Measurements from ENCODE around the gene PCLO.

DNA sequence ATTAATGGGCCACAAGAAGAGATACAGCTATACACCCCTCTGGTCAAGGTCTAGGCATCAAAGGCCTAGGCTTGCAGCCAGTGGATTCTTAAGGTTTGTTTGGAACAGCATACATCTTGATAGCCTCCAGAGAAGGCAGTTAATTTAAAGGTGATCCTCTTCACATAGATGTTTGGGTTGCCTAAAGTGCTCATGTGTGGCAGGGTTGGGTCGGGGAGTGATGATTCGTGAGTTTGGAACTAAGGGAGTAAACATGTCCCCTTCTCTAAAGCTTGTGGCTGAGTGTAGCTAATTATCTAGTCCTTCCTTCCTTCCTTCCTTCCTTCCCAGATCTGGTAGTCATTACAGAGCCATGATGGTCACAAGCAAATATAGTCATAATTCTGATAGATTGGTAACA is 12.4 kb downstream of the PCLO start:
- TF ChIP-seq, protein P1, sequence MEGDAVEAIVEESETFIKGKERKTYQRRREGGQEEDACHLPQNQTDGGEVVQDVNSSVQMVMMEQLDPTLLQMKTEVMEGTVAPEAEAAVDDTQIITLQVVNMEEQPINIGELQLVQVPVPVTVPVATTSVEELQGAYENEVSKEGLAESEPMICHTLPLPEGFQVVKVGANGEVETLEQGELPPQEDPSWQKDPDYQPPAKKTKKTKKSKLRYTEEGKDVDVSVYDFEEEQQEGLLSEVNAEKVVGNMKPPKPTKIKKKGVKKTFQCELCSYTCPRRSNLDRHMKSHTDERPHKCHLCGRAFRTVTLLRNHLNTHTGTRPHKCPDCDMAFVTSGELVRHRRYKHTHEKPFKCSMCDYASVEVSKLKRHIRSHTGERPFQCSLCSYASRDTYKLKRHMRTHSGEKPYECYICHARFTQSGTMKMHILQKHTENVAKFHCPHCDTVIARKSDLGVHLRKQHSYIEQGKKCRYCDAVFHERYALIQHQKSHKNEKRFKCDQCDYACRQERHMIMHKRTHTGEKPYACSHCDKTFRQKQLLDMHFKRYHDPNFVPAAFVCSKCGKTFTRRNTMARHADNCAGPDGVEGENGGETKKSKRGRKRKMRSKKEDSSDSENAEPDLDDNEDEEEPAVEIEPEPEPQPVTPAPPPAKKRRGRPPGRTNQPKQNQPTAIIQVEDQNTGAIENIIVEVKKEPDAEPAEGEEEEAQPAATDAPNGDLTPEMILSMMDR (IDR thresholded peaks at IDR 0.05) = no peak
- no peak for TF ChIP-seq ZFX (IDR thresholded peaks at IDR 0.05; ENCODE audit: borderline replicate concordance)
